Lower leg skin (tissue), 4 donors: Measurements from ENCODE around the gene MAN1C1. TPM values are rescaled to one million over a fixed set of nuclear protein-coding genes. Genes with fewer than 3 reads are reported as not detected.
A peak's percentile ranks its signal among the peaks of the same experiment; 100 is the strongest.

Source experiments
- DNase-seq, 2 donors: peaks; one replicate each; pipeline ENCODE4 v3.0.0-alpha.2; 2019; ENCODE audit warnings: low spot score in 2 of 2
- H3K4me3 ChIP-seq: fragments of 200-600 bp; sonication (generic); 2 replicates; pipeline ENCODE4 v1.5.1; 2017; ENCODE audit warnings: mild to moderate bottlenecking, low read depth; ENCODE audit not compliant: poor library complexity, severe bottlenecking
- CTCF ChIP-seq, 3 donors: fragments of 450-650 bp; IDR thresholded peaks; one replicate each; pipeline ENCODE4 v1.5.1; 2016; ENCODE audit warnings: antibody characterized with exemption in 3 of 3, mild to moderate bottlenecking in 3 of 3, moderate library complexity in 2 of 3
- POLR2A ChIP-seq, 2 donors: fragments of 450-650 bp; IDR thresholded peaks; one replicate each; pipeline ENCODE4 v1.6.1; 2016 to 2017; ENCODE audit warnings: antibody characterized with exemption in 2 of 2, mild to moderate bottlenecking in 1 of 2, moderate library complexity in 1 of 2
- WGBS, 2 donors: methylation state at CpG; one replicate each; pipeline ENCODE4 v1.1.5; 2018; 5-methylcytosine and 5-hydroxymethylcytosine counted together
- intact Hi-C: fragments of 100-400 bp; cut with DNase I; formaldehyde crosslinking; loops from one replicate; pipeline ENCODE4 v1.15.0; 2023; ENCODE audit warnings: low total_unique reads
- total RNA-seq, 4 donors: library from RNA; depleted of rRNA; stranded (reverse); fragments of >200 nt; gene quantifications; one replicate each; pipeline ENCODE4 v1.1.0, GENCODE V29; 2016

The MAN1C1 gene
- 1 to 10 TPM; 5.9 to 7.3 (median 6.6) TPM for total RNA-seq

- no peak for TF ChIP-seq CTCF (IDR thresholded peaks at IDR 0.05)
- no peak for TF ChIP-seq POLR2A (IDR thresholded peaks at IDR 0.05)
- intact Hi-C loops = loop anchor here (5.0 kb wide), 1 partner anchor 181 kb away; no protein-coding TSS in a partner anchor
- H3K4me3 ChIP-seq = peak within 1 kb of the TSS; percentile 73
- peak; percentile 68 to 95 for DNase-seq
- WGBS, 2 donors = 0 to 2% methylated on average over 13 to 53 of the region's 116 CpGs
Observed at GRCh38 chr1:25616095-25616986, at the start of gene MAN1C1. Gene MAN1C1, plus strand, starts transcription at chr1:25616791. Its CDS starts 1,007 bp downstream, at chr1:25617798.

- DNase-seq = no peak
- TF ChIP-seq POLR2A (IDR thresholded peaks at IDR 0.05) = no peak
- no peak for TF ChIP-seq CTCF (IDR thresholded peaks at IDR 0.05)
- WGBS, 2 donors = 55 to 65% methylated on average over 10 of the region's 10 CpGs
Observed at GRCh38 chr1:25567710-25568089, 48.9 kb upstream of the MAN1C1 start.

GRCh38 chr1:25568090-25568833 is 48.3 kb upstream of the MAN1C1 start:
- WGBS, 2 donors = 27 to 33% methylated on average over 20 to 21 of the region's 21 CpGs
- intact Hi-C loops = no loop called here
- DNase-seq = peak in 1 of 2 donors; percentile 43
- TF ChIP-seq CTCF (IDR thresholded peaks at IDR 0.05) = no peak
- TF ChIP-seq POLR2A (IDR thresholded peaks at IDR 0.05) = no peak
- no peak overlapping the region for H3K4me3 ChIP-seq

More at GRCh38 chr1:25567710-25568089, 48.9 kb upstream of the MAN1C1 start:
- intact Hi-C loops = no loop called here
- H3K4me3 ChIP-seq = no peak overlapping the region

GRCh38 chr1:25568834-25569596 is 47.6 kb upstream of the MAN1C1 start:
- peak in 1 of 2 donors; percentile 48 for DNase-seq
- H3K4me3 ChIP-seq = no peak overlapping the region
- no peak for TF ChIP-seq CTCF (IDR thresholded peaks at IDR 0.05)
- no peak for TF ChIP-seq POLR2A (IDR thresholded peaks at IDR 0.05)
- intact Hi-C loops = no loop called here
- 46 to 47% methylated on average over 21 of the region's 21 CpGs for WGBS, 2 donors

GRCh38 chr1:25569597-25570396 is 46.8 kb upstream of the MAN1C1 start:
- H3K4me3 ChIP-seq = no peak overlapping the region
- TF ChIP-seq POLR2A (IDR thresholded peaks at IDR 0.05) = no peak
- TF ChIP-seq CTCF (IDR thresholded peaks at IDR 0.05) = no peak
- no peak for DNase-seq
- intact Hi-C loops = no loop called here
- 81 to 83% methylated on average over 18 of the region's 18 CpGs for WGBS, 2 donors
